ENCODE results near the gene GATC. TPM values are rescaled to one million over a fixed set of nuclear protein-coding genes. Genes with fewer than 3 reads are reported as not detected.

The GATC gene
- total RNA-seq, 1 donor from 2014 or later: 18.8 TPM

- H3K27me3 Mint-ChIP-seq (ENCODE audit: low read depth): no peaks in the 10 kb centered on the region
- H3K36me3 Mint-ChIP-seq (ENCODE audit: low read depth): peaks cover 21% of the 10 kb centered on the region
- H3K4me3 Mint-ChIP-seq (ENCODE audit: unreplicated experiment): no peak overlapping the region
- TF ChIP-seq, protein P1, sequence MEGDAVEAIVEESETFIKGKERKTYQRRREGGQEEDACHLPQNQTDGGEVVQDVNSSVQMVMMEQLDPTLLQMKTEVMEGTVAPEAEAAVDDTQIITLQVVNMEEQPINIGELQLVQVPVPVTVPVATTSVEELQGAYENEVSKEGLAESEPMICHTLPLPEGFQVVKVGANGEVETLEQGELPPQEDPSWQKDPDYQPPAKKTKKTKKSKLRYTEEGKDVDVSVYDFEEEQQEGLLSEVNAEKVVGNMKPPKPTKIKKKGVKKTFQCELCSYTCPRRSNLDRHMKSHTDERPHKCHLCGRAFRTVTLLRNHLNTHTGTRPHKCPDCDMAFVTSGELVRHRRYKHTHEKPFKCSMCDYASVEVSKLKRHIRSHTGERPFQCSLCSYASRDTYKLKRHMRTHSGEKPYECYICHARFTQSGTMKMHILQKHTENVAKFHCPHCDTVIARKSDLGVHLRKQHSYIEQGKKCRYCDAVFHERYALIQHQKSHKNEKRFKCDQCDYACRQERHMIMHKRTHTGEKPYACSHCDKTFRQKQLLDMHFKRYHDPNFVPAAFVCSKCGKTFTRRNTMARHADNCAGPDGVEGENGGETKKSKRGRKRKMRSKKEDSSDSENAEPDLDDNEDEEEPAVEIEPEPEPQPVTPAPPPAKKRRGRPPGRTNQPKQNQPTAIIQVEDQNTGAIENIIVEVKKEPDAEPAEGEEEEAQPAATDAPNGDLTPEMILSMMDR (IDR thresholded peaks at IDR 0.05): no peak
- no peak for DNase-seq (ENCODE audit: low spot score)
- H3K9me3 Mint-ChIP-seq (ENCODE audit: low read depth): no peaks in the 10 kb centered on the region
- peaks cover 11% of the 10 kb centered on the region for H3K4me1 Mint-ChIP-seq (ENCODE audit: low read depth)
- H3K27ac Mint-ChIP-seq (ENCODE audit: unreplicated experiment): no peak overlapping the region
Measured at GRCh38 chr12:120462099-120462640, 15.9 kb downstream of the GATC start.

GRCh38 chr12:120463712-120464111, 17.5 kb downstream of the GATC start:
- no peak for DNase-seq (ENCODE audit: low spot score)
- Mint-ChIP-seq H3K4me3 (ENCODE audit: unreplicated experiment) (no peak overlapping the region), H3K27me3 (ENCODE audit: low read depth) (no peaks in the 10 kb centered on the region), H3K27ac (ENCODE audit: unreplicated experiment) (no peak overlapping the region), H3K9me3 (ENCODE audit: low read depth) (no peaks in the 10 kb centered on the region), H3K36me3 (ENCODE audit: low read depth) (peaks cover 18% of the 10 kb centered on the region), H3K4me1 (ENCODE audit: low read depth) (peaks cover 22% of the 10 kb centered on the region)
- TF ChIP-seq, protein P1 (IDR thresholded peaks at IDR 0.05): no peak

- H3K36me3 Mint-ChIP-seq (ENCODE audit: low read depth): peaks cover 12% of the 10 kb centered on the region
- DNase-seq (ENCODE audit: low spot score): no peak
- TF ChIP-seq, protein P1 (IDR thresholded peaks at IDR 0.05): no peak
- H3K27ac Mint-ChIP-seq (ENCODE audit: unreplicated experiment): peak overlapping the region; percentile 9
- H3K4me1 Mint-ChIP-seq (ENCODE audit: low read depth): peaks cover 29% of the 10 kb centered on the region
- no peak overlapping the region for H3K4me3 Mint-ChIP-seq (ENCODE audit: unreplicated experiment)
- H3K27me3 Mint-ChIP-seq (ENCODE audit: low read depth): no peaks in the 10 kb centered on the region
- no peaks in the 10 kb centered on the region for H3K9me3 Mint-ChIP-seq (ENCODE audit: low read depth)
Measured at GRCh38 chr12:120465756-120466155, 19.5 kb downstream of the GATC start.

- Mint-ChIP-seq H3K27ac (ENCODE audit: unreplicated experiment) (no peak overlapping the region), H3K9me3 (ENCODE audit: low read depth) (no peaks in the 10 kb centered on the region), H3K4me3 (ENCODE audit: unreplicated experiment) (no peak overlapping the region), H3K27me3 (ENCODE audit: low read depth) (no peaks in the 10 kb centered on the region), H3K36me3 (ENCODE audit: low read depth) (peaks cover 12% of the 10 kb centered on the region), H3K4me1 (ENCODE audit: low read depth) (peaks cover 35% of the 10 kb centered on the region)
- TF ChIP-seq, protein P1 (IDR thresholded peaks at IDR 0.05): peak; percentile 81
- no peak for DNase-seq (ENCODE audit: low spot score)
Measured at GRCh38 chr12:120466560-120467315, 20.5 kb downstream of the GATC start.

GRCh38 chr12:120467439-120467838, 21.2 kb downstream of the GATC start:
- TF ChIP-seq, protein P1 (IDR thresholded peaks at IDR 0.05): no peak
- H3K27ac Mint-ChIP-seq (ENCODE audit: unreplicated experiment): peak overlapping the region; percentile 97
- no peak overlapping the region for H3K4me3 Mint-ChIP-seq (ENCODE audit: unreplicated experiment)
- H3K9me3 Mint-ChIP-seq (ENCODE audit: low read depth): no peaks in the 10 kb centered on the region
- DNase-seq (ENCODE audit: low spot score): no peak
- H3K36me3 Mint-ChIP-seq (ENCODE audit: low read depth): peaks cover 10% of the 10 kb centered on the region
- peaks cover 35% of the 10 kb centered on the region for H3K4me1 Mint-ChIP-seq (ENCODE audit: low read depth)
- H3K27me3 Mint-ChIP-seq (ENCODE audit: low read depth): no peaks in the 10 kb centered on the region

All from chondrocyte (in vitro differentiated cells).